Stimulated activated CD4-positive, alpha-beta T cell treated with anti-CD3 and anti-CD28 coated beads, Interleukin-1b, Interleukin-23, amount 100 ng/mL, for 1 hour (primary cell): ENCODE data around the gene PTTG1.

Source experiments
- DNase-seq, 2 donors: peaks; one replicate each; pipeline ENCODE4 v3.0.0-alpha.2; 2020; ENCODE audit warnings: low read depth in 2 of 2

Gene PTTG1

DNA sequence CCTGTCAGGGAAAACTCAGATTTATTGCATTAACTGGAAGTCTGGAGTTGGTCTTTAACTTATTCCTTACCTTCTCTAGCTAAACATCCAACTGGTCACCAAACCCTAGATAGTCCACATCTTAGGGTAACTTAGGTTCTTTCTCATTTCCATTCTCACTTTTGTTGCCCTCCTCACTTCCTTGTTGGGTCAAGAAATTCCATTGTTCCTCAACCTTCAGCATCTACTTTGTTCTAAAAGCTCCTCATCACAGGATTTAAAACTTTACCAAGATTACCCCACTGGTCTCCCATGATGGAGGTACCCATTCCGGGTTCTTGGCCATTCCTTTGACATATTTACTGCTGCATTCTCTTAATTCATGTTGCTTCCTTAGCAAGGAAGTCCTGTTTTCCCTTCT lies 32.1 kb downstream of the PTTG1 start:
- no peak for DNase-seq

DNA sequence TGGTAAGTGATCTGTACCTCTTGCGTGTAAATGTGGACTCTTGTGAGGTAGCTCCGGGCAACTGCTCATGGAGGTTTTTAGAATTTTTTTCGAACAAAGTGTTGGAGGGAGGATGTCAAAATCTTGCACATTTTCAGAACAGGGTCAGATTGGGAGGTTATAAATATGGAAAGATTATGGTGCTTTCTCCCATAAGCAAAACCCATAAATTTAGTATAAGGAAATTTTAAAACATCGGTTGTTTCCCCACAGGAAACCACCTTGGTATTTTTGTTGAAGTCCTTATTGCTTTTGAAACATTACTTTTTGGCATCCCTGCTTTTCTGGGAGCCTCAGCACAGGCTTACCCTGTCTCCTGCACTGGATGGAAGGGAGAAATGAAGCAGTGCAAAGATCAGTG lies 33.9 kb downstream of the PTTG1 start:
- no peak for DNase-seq

DNA sequence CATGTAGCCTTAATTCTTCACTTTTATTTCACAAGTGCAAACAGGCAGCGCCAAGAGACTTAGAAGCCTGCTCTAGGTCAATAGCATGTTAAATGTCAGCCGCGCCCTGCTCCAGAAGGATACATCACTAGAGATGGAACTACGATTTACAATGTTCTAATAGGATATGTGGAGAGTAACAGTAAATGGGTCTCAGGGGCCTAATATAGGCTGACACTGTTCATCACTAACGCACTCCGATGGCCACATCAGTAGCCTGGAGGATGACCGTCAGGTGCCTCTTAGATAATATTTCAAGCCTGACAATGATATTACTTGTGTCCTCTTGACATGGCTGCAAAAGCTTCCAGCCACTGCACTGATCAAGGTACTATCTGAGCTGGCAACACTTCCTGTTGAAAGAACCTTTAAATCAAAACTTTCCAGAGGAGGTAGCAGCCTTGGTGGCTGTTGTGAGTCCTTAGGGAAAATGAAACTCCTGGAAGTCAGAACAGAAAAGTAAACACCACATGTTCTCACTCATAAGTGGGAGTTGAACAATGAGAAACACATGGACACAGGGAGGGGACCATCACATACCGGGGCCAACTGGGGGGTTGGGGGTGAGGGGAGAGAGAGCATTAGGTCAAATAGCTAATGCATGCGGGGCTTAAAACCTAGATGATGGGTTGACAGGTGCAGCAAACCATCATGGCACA lies 35.0 kb downstream of the PTTG1 start:
- no peak for DNase-seq

DNA sequence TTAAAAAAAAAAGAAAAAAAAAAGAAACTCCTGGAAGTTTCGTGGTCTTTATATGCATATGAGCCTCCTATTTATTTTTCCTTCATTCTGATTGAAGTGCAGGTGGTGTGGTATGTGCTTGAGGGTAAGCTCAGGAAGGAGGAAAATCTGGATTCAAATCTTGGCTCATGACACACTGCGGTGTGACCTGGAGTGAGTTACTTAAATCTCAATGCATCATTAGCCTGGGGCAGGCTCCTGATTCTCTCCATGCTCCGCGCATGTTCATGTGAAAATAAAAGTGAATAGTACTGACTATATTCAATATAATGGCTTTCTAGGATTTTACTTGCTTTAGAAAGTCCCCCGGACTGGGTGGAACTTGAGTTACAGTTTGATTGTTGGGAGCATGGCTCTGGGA lies 35.6 kb downstream of the PTTG1 start:
- no peak for DNase-seq

DNA sequence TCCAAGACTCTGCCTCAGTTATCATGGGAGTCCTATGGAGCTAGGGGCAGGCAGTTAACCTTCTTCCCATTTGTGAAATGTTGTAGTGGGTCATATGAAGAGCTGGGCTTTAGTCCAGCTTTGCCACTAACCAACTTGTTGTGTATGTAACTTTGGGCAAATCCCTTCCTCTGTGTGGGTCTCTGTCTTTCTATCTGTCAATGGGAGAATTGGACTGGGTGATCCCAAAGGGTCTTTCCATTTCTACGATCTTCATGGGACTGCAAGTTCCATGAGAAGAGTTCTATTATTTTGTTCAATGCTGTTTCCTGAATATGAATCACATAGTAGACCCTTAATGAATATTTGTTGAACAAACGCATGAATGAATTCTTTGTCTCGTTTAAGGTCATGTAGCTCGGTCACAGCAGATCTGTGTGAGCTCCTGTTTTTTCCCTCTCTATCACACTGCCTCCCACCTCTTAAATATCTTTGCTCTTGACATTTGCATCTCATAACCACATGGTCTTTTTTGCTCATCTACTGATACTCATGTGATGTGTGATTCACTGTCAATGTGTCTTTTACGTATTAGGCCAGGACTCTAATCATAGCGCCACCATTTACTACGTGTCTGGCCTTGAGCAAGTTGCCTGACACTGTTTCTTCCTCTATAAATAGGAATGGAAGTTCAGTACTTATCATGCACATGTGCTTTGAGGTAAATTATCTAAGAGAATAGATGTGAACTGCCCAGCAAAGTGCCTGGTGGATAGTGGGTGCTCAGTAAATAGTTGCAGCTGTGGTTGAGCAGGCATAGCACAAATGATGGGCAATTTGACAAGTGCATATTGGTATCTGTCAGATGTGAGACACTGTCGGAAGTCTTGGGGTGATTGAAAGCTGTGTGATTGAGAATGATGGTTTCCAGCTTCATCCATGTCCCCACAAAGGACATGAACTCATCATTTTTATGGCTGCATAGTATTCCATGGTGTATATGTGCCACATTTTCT lies 37.4 kb downstream of the PTTG1 start:
- DNase-seq = no peak

DNA sequence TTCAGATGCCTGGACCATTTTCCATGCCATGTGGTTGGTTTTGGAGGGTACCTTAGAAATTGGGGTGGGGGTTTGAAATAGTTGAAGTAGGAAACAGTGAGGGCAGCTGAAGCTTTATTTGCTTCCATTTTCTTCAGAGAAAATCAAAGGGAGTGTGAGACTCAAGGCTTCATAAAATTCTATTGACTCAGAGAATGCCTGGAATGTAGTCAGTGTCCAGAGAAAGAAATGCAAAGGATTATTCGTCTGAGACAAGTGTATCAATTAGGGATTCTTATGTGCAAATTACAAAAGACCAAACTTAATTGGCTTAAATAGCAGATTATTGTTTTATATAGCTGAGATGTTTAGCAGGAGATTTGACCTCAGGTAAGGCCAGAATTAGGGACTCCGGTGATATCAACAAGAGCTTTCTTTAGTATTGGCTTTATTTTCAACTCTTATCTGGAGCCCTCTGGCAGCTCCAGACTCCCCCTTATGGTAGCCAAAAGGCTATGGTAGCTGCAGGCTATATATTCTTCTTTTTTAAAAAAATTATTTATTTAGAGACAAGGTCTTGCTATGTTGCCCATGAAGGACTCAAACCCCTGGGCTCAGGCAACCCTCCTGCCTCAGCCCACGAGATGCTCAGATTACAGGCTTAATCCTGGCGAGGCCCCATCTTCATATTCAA lies 38.9 kb downstream of the PTTG1 start:
- no peak for DNase-seq

DNA sequence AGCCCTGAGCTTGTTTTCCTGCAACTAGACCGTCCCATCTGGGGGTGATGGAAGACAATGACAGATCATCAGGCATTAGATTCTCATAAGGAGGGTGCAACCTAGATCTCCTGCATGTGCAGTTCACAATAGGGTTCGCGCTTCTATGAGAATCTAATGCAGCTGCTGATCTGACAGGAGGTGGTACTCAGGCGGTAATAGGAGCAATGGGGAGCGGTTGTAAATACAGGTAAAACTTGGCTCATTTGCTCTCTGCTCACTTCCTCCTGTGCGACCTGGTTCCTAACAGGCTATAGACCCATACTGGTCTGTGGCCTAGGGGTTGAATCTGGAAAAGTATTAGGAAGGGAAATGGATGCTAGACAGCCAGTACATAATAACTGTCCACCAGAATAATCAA lies 39.7 kb downstream of the PTTG1 start:
- DNase-seq = no peak

DNA sequence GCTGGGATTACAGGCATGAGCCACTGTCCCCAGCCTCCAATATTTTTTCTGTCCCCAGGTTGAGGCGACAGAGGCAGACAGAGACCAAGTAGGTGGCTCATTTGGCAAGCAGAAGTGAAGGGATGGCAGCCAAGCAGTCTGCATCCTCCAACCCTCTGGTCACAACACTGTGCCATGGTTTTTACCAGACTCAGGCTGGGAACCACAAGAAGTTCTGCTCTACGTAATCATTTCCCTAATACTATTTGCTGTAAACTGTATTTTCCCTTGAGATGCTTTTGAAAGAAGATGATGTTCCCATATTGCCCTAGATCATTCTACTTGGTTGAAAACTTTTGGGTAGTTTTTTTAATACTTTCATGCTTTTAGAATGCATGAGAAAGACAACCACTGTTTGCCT lies 40.5 kb downstream of the PTTG1 start:
- DNase-seq = no peak

DNA sequence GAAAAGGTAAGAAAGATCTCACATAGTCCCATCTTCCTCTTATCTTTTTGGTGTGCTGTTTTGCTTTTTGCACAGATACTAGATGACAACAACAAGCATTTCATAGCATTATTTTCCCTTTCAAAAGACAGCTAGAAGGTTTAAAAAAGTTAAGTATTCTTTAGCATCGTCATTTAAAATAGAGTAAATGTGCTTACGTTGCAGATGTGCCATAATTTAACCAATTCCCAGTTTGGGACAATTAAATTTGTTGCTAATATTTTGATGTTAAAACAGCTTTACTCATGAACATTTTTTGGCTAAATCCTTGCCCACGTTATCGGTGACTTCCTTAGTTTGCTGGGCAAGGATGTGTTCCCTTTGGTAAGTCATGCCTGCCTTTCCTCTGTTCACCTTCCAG lies 41.6 kb downstream of the PTTG1 start:
- DNase-seq = no peak

DNA sequence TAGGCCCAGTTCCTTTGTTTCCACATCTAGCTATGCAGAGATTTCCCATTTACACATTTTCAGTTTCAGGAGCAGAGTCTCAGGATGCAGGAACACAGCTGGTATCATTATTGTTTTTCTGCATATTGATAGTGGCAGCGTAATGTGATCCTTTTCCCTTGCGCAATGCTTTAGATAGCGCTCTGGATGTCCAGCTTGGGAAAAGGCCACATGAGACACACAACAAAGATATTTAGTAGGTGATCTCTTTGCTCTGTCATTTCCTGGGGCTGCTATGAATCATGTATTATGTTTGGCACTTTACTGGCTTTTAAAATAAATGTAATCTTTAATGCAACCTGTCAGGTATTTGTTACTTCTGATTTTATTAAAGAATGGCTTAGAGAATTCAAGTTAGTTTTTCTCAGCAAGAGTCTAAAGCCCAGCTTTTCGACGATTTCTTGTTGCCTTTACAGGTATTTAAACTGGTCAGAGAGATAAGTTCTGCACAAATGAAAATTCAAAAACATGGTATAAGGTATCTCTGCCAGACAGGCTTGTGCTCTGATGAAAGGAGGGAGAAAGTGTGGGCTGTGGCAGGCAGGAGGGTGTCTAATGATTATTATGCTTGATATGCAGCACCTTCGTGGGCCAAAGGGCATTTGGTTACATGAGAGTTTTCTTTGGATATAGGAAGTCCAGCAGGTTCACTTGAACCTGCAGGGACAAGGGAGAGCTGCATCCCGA lies 42.2 kb downstream of the PTTG1 start:
- DNase-seq = no peak

DNA sequence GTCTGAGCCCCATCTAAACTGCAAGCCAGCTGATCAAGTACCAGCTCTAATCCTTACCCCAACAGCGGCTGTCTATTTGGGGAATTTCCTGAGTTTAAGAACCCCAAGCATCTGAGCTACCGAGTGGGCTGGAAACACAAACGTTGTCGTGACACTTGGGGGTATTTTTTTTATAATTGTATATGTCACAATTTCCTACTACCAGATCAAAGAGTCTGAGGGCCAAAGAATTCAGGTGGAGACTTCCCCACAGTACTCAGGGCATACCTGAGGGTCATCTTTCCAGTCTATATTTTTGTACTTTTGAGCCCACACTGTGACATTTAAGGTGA lies 42.8 kb downstream of the PTTG1 start:
- DNase-seq = no peak

DNA sequence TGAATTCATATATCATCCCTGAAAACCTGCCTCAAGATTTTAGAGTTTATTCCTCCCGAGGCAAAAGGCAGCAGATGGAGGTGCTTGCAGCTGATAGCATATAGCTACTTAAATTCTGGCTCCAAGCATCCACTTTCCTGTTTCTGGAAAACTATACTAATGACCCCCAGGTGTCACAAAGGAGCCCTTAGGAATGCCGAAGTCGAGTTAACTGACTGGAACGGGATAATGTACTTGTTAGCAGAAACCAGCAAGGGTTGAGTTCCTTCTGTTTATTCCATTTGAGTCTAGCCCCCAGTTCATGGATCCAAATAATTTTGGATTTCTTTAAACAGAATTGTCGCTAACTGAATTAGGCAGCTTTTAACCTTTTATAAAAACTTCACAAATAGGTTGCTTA lies 44.5 kb downstream of the PTTG1 start:
- DNase-seq = no peak

DNA sequence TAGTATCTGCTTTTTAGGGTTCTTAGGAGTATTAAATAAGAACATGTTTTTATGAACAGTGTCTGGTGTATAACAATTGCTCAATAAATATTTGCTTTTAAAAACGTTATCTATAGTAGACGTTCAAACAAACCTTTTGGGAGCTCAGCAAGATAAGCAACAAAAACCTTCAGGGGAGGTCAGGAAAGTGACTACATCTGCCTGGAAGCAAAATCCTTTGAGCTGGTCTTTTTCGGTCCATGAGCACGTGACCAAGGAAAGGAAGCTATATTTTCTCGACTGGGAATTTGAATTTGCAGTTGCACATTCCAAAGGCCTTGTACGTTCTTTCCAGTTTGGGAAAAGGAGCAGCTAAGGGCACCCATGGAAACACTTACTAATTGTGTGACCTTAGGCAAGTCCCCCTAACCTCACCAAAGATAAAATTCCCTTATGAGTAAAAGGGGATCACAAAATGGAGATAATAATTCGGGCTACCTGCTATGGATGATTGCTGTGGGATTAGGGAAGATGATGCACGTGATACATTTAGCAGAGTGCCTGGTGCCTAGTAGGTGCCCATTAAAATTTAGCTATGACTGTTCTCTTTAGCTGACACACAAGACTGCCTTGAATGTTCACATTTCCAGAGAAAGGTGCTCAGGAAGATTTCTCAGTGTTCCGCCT lies 45.4 kb downstream of the PTTG1 start:
- no peak for DNase-seq

DNA sequence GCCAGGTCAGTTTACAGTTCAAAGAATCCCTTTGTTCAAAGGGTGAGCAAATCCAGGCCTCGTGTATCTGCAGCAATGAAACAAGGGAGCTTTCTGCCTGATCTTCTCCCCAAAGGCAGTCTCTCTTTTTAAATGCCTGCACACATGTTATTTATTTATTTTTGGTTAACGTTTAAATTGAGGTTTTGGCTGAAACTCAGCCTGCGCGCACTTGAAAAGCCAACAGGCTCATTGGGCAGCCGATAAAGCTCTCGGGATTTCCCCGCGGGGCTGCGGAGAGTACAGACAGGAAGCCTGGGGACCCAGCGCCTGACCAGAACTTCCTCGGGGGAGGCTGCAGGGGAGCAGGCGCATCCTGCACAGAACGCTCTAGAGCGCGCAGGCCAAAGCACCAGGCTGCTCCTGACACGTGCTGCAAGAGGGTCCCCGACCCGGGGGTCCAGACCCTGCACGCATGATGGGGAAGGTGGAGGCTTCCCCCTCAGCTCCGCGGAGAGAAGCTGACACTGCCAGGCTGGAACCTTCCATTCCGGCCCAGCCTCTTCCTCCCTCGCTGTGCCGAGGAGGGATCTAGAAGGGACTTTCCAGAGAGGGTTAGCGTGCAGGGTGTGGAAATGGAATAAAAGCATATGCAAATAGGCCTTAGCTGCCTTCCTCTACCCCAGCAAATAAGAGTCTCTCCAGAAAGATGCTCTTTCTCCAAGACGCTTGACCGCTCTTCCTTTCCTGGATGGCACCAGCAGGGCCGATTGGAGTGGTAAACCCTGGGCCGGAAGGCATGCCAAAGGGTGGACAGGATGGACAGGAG lies 46.1 kb downstream of the PTTG1 start:
- DNase-seq = peak; percentile 30 to 60

DNA sequence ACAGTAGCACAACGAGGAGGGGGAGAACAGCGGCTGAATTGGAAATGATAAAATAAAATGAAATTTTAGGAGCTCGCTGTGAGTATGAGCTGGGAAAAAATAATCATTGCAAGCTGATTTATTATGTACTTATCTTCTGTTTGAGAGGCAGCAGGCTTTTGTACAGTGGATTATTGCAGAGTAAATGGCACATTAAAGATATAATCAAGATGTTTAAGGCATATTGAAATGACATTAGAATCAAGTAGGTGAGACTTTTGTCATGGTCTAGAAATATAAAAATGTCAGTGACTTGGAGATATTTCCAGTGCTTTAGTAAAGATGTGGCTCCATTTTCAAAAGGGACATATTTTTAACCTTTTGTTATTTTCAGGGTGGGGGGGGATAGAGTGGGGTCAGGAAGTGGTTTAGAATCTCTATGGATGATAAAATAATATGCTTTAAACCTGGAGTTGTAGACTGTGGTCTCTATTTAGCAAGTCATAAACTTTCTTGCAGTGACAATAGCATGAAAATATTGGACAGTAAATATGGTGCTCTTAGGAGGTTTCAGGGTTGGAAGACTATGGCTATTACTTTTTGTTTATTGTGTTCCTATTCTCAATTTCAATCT lies 46.8 kb downstream of the PTTG1 start:
- no peak for DNase-seq

DNA sequence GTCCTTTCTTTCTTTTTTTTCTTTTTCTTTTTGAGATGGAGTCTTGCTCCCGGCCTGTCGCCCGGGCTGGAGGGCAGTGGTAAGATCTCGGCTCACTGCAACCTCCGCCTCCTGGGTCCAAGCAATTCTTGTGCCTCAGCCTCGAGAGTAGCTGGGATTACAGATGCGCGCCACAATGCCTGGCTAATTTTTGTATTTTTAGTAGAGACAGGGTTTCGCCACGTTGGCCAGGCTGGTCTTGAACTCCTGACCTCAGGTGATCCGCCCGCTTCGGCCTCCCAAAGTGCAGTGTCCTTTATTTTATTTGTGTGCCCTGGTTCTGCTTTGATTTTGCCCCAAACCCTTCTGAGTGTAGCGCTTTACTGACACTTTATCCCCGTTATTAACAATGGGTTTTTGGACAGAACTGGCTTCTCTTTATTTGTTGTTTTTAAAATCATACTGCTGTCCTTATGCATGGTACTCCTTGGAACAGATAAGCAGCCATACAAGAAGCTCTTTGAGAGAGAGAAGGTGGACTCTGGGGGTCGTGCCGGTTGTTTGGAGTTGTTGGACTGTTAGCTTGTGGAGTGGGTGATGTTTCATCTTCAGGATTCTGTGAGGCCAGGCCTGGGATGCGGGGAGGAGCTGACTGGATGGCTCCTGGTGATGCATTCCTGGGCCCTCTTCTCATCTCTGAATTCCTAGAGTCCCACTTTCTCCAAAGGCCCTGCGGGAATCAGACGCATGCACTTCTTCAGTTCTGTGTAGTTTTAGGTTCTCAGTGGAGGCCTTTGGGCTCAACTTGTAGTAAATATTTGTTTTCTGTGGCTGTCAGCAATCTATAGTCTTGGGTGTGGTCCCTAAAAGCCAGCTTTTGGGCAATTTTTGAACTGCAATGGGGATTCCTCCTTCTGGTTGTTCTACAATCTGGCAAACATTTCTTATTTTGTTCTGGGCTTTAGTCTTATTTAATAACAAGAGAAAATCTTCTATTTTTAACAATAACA lies 47.8 kb downstream of the PTTG1 start:
- DNase-seq = no peak

DNA sequence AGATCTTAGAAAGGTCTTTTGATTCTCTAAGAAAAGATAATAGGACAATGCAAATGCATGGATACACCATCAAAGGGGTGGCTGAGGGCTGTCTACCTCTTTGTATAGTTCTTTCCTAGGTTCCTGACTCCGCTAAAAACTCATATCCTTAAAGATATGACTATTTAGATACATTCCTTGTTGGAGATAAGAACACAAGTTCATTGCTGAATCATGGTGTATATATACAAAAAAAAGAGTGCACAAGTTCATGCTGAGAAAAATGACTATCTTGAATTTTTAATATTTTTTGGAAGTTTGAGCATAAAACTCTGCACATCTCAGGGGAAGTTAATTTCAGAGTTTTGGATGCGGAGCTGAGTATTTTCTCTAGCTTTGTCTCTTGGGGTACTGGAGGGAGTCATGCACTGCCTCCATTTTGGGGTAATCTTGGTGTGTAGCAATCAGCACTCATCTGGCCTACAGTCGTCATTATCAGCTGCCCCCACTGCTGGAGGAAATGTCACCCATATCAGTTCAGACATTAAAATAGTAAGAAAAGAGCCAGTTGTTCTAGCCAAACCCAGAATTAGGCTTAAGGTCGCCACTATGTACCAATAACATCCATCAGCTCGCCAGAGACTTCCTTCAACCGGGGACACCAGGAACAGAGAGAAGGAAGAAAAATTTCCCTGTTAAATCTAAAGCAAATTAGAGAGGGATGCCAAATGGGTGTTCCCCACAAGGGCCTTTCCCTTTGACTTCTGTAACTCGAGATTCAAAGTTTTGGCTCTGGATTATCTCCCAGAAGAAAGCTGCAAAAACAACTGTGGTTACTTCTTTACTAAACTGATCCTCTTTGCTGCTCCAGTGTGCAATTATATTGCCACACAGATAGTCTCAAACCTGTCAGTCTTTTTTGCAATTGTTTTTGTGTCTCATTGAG lies 49.0 kb downstream of the PTTG1 start:
- DNase-seq = no peak

DNA sequence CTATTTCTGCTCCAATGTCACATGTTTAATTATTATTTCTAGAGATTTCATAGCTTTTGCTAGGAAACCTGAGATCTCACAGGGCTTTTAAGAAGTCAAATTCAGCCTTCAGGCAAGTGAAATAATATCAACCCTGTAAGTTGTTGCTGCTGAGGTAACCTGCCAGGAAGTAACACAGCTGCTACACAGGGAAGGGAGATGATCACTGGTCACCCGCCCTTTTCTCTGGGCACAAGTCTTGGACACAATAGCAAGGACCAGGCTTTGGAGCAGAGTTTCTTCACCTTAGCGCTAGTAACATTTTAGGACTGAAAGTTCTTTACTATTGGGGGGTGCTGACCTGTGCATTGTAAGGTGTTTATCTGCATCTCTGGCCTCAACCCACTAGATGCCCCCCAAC lies 50.1 kb downstream of the PTTG1 start:
- no peak for DNase-seq
